Activated T-cell treated with anti-CD3 and anti-CD28 coated beads for 1 hour (primary cell): ENCODE results near the gene HS3ST1.

Experiments used
- DNase-seq: peaks from one replicate; pipeline ENCODE4 v3.0.0-alpha.2; 2020; ENCODE audit warnings: low read depth

Gene HS3ST1

GRCh38 chr4:11431111-11431510, 2.4 kb upstream of the HS3ST1 start:
- no peak for DNase-seq

- no peak for DNase-seq
These were observed 1.8 kb upstream of the HS3ST1 start for GRCh38 chr4:11430536-11430935.

GRCh38 chr4:11429699-11430045, 978 bp upstream of the HS3ST1 start:
- DNase-seq = no peak

GRCh38 chr4:11428899-11429698, 405 bp upstream of the HS3ST1 start:
- no peak for DNase-seq

GRCh38 chr4:11427121-11427996, 1.3 kb downstream of the HS3ST1 start:
- DNase-seq = no peak

- no peak for DNase-seq
These were observed 2.0 kb downstream of the HS3ST1 start for GRCh38 chr4:11426731-11427120.

- no peak for DNase-seq
These were observed 2.7 kb downstream of the HS3ST1 start for GRCh38 chr4:11426003-11426402.

GRCh38 chr4:11424856-11425255, 3.8 kb downstream of the HS3ST1 start:
- DNase-seq = no peak

- no peak for DNase-seq
These were observed 4.7 kb downstream of the HS3ST1 start for GRCh38 chr4:11424000-11424399.

GRCh38 chr4:11423465-11423864, 5.2 kb downstream of the HS3ST1 start:
- DNase-seq = no peak

- DNase-seq = no peak
These were observed 7.6 kb downstream of the HS3ST1 start for GRCh38 chr4:11421116-11421515.

- DNase-seq = no peak
These were observed 8.4 kb downstream of the HS3ST1 start for GRCh38 chr4:11420327-11420726.

- DNase-seq = no peak
These were observed 10.1 kb downstream of the HS3ST1 start for GRCh38 chr4:11418610-11419009.

GRCh38 chr4:11416767-11417113, 12.0 kb downstream of the HS3ST1 start:
- DNase-seq = no peak

GRCh38 chr4:11416071-11416766, 12.5 kb downstream of the HS3ST1 start:
- DNase-seq = no peak

- no peak for DNase-seq
These were observed 13.2 kb downstream of the HS3ST1 start for GRCh38 chr4:11415409-11416070.

- DNase-seq = no peak
These were observed 16.5 kb downstream of the HS3ST1 start for GRCh38 chr4:11412211-11412610.

GRCh38 chr4:11409632-11410031, 19.1 kb downstream of the HS3ST1 start:
- DNase-seq = no peak

- no peak for DNase-seq
These were observed 20.3 kb downstream of the HS3ST1 start for GRCh38 chr4:11408233-11408967.

- DNase-seq = no peak
These were observed 21.1 kb downstream of the HS3ST1 start for GRCh38 chr4:11407551-11407950.

- no peak for DNase-seq
These were observed 24.3 kb downstream of the HS3ST1 start for GRCh38 chr4:11404431-11404830.

GRCh38 chr4:11402192-11402591, 26.5 kb downstream of the HS3ST1 start:
- DNase-seq = no peak
